Vagina (tissue), 2 donors: ENCODE results near the gene PABPC3. TPM values are rescaled to one million over a fixed set of nuclear protein-coding genes. Genes with fewer than 3 reads are reported as not detected.

Experiments
- DNase-seq, 2 donors: peaks; one replicate each; pipeline ENCODE4 v3.0.0-alpha.2; 2017; ENCODE audit errors: extremely low spot score in 2 of 2
- H3K27ac ChIP-seq: fragments of 200-600 bp; sonication (generic); one replicate; pipeline ENCODE4 v1.5.1; 2019
- H3K27me3 ChIP-seq: fragments of 200-600 bp; sonication (generic); one replicate; pipeline ENCODE4 v1.5.1; 2019
- H3K36me3 ChIP-seq, 2 donors: fragments of 200-600 bp; sonication (generic); one replicate each; pipeline ENCODE4 v1.5.1; 2017 to 2019
- H3K4me1 ChIP-seq: fragments of 200-600 bp; sonication (generic); one replicate; pipeline ENCODE4 v1.5.1; 2019
- H3K4me3 ChIP-seq, 2 donors: fragments of 200-600 bp; sonication (generic); 1 replicate in 1 of 2; 2 replicates in 1 of 2; pipeline ENCODE4 v1.5.1; 2016 to 2019
- H3K9me3 ChIP-seq: fragments of 200-600 bp; sonication (generic); one replicate; pipeline ENCODE4 v1.5.1; 2019
- CTCF ChIP-seq, 3 experiments: fragments of 450-650 bp in 2 of 3; fragments of 200-600 bp in 1 of 3; sonication (generic) in 1 of 3; IDR thresholded peaks; one replicate each; pipeline ENCODE4 v1.5.1; 2017 to 2019; ENCODE audit warnings: antibody characterized with exemption in 3 of 3, mild to moderate bottlenecking in 2 of 3, moderate library complexity in 2 of 3
- POLR2A ChIP-seq, 2 donors: fragments of 450-650 bp; IDR thresholded peaks; one replicate each; pipeline ENCODE4 v1.6.1; 2017; ENCODE audit warnings: antibody characterized with exemption in 2 of 2, mild to moderate bottlenecking in 2 of 2, moderate library complexity in 2 of 2
- POLR2AphosphoS5 ChIP-seq, 2 donors: sonication (generic); formaldehyde crosslinking; IDR thresholded peaks; one replicate each; pipeline ENCODE4 v1.9.0; 2017; ENCODE audit warnings: antibody characterized with exemption in 2 of 2, mild to moderate bottlenecking in 2 of 2, low read depth in 1 of 2; ENCODE audit not compliant: insufficient read depth in 1 of 2
- intact Hi-C: fragments of 100-400 bp; cut with DNase I; formaldehyde crosslinking; loops from one replicate; pipeline ENCODE4 v1.15.1; 2023
- total RNA-seq: library from RNA; depleted of rRNA; stranded (reverse); fragments of >200 nt; gene quantifications from one replicate; pipeline ENCODE4 v1.2.3, GENCODE V29; 2016

The PABPC3 gene
- total RNA-seq, 1 donor from 2014 or later, result not detected

GRCh38 chr13:25110956-25111584 lies 15.1 kb downstream of the PABPC3 start:
- Histone ChIP-seq H3K4me1 (no peaks in the 10 kb centered on the region), H3K4me3 (no peak overlapping the region), H3K27ac (no peak overlapping the region), H3K9me3 (no peaks in the 10 kb centered on the region), H3K27me3 (no peaks in the 10 kb centered on the region), H3K36me3 (no peaks in the 10 kb centered on the region)
- DNase-seq, result no peak
- intact Hi-C loops, result no loop called here
- TF ChIP-seq POLR2A (IDR thresholded peaks at IDR 0.05) (no peak), CTCF (IDR thresholded peaks at IDR 0.05) (no peak), POLR2AphosphoS5 (IDR thresholded peaks at IDR 0.05; ENCODE audit: insufficient read depth in 1 of 2, low read depth in 1 of 2) (no peak)

GRCh38 chr13:25111585-25111956 lies 15.6 kb downstream of the PABPC3 start:
- H3K27me3 ChIP-seq, result no peaks in the 10 kb centered on the region
- no peaks in the 10 kb centered on the region for H3K4me1 ChIP-seq
- intact Hi-C loops, result no loop called here
- DNase-seq, result no peak
- H3K27ac ChIP-seq, result no peak overlapping the region
- H3K9me3 ChIP-seq, result no peaks in the 10 kb centered on the region
- no peak for TF ChIP-seq POLR2A (IDR thresholded peaks at IDR 0.05)
- TF ChIP-seq POLR2AphosphoS5 (IDR thresholded peaks at IDR 0.05; ENCODE audit: insufficient read depth in 1 of 2, low read depth in 1 of 2), result no peak
- no peak for TF ChIP-seq CTCF (IDR thresholded peaks at IDR 0.05)
- H3K36me3 ChIP-seq, result no peaks in the 10 kb centered on the region
- H3K4me3 ChIP-seq, result no peak overlapping the region

GRCh38 chr13:25112695-25113255 lies 16.8 kb downstream of the PABPC3 start:
- Histone ChIP-seq H3K36me3 (no peaks in the 10 kb centered on the region), H3K27ac (no peak overlapping the region), H3K9me3 (no peaks in the 10 kb centered on the region), H3K4me1 (no peaks in the 10 kb centered on the region), H3K4me3 (no peak overlapping the region), H3K27me3 (no peaks in the 10 kb centered on the region)
- TF ChIP-seq POLR2AphosphoS5 (IDR thresholded peaks at IDR 0.05; ENCODE audit: insufficient read depth in 1 of 2, low read depth in 1 of 2), result no peak
- no peak for TF ChIP-seq POLR2A (IDR thresholded peaks at IDR 0.05)
- no peak for TF ChIP-seq CTCF (IDR thresholded peaks at IDR 0.05)
- intact Hi-C loops, result no loop called here
- DNase-seq, result no peak

- no peak for DNase-seq
- no peaks in the 10 kb centered on the region for H3K27me3 ChIP-seq
- no peak overlapping the region for H3K4me3 ChIP-seq
- TF ChIP-seq CTCF (IDR thresholded peaks at IDR 0.05) (peak; percentile 15 to 41 (median 37)), POLR2A (IDR thresholded peaks at IDR 0.05) (no peak), POLR2AphosphoS5 (IDR thresholded peaks at IDR 0.05; ENCODE audit: insufficient read depth in 1 of 2, low read depth in 1 of 2) (no peak)
- H3K4me1 ChIP-seq, result no peaks in the 10 kb centered on the region
- H3K36me3 ChIP-seq, result no peaks in the 10 kb centered on the region
- H3K9me3 ChIP-seq, result no peaks in the 10 kb centered on the region
- intact Hi-C loops, result no loop called here
- no peak overlapping the region for H3K27ac ChIP-seq
These were observed 18.3 kb downstream of the PABPC3 start for GRCh38 chr13:25114220-25114619.

- Histone ChIP-seq H3K4me1 (no peaks in the 10 kb centered on the region), H3K27me3 (no peaks in the 10 kb centered on the region), H3K36me3 (no peaks in the 10 kb centered on the region), H3K27ac (no peak overlapping the region), H3K9me3 (no peaks in the 10 kb centered on the region), H3K4me3 (no peak overlapping the region)
- TF ChIP-seq POLR2AphosphoS5 (IDR thresholded peaks at IDR 0.05; ENCODE audit: insufficient read depth in 1 of 2, low read depth in 1 of 2) (no peak), POLR2A (IDR thresholded peaks at IDR 0.05) (no peak), CTCF (IDR thresholded peaks at IDR 0.05) (no peak)
- intact Hi-C loops, result no loop called here
- no peak for DNase-seq
These were observed 20.1 kb downstream of the PABPC3 start for GRCh38 chr13:25116044-25116443.
